MM.1S (cell line): Measurements from ENCODE around the gene TUBB6.

Experiments used
- DNase-seq: peaks from one replicate; pipeline ENCODE4 v3.0.0-alpha.2; 2015
- H2AFZ ChIP-seq: fragments of 300-600 bp; sonication (generic); 2 replicates; pipeline ENCODE4 v1.6.0; 2016; ENCODE audit warnings: antibody characterized with exemption, low read length
- H3F3A ChIP-seq: fragments of 300-600 bp; sonication (generic); 2 replicates; pipeline ENCODE4 v1.6.1; 2016; ENCODE audit warnings: mild to moderate bottlenecking, antibody characterized with exemption, low read length, moderate library complexity, mixed read lengths; ENCODE audit not compliant: insufficient read depth
- H3K27ac ChIP-seq: fragments of 300-600 bp; sonication (generic); 2 replicates; pipeline ENCODE4 v1.5.1; 2016; ENCODE audit warnings: mild to moderate bottlenecking, low read length
- H3K27me3 ChIP-seq: fragments of 300-600 bp; sonication (generic); replicated peaks from 2 replicates; pipeline ENCODE4 v1.6.0; 2016; ENCODE audit warnings: low read length; ENCODE audit not compliant: insufficient read depth
- H3K36me3 ChIP-seq: fragments of 300-600 bp; sonication (generic); replicated peaks from 2 replicates; pipeline ENCODE4 v1.6.1; 2016; ENCODE audit warnings: mild to moderate bottlenecking, low read length, mixed read lengths; ENCODE audit not compliant: insufficient read depth
- H3K4me1 ChIP-seq: fragments of 300-600 bp; sonication (generic); 2 replicates; pipeline ENCODE4 v1.6.1; 2016; ENCODE audit warnings: low read length, mixed read lengths
- H3K4me2 ChIP-seq: fragments of 300-600 bp; sonication (generic); 2 replicates; pipeline ENCODE4 v1.6.0; 2016; ENCODE audit warnings: low read depth, low read length
- H3K4me3 ChIP-seq: fragments of 300-600 bp; sonication (generic); 2 replicates; pipeline ENCODE4 v1.5.1; 2016; ENCODE audit warnings: low read length, mixed read lengths
- H3K79me2 ChIP-seq: fragments of 300-600 bp; sonication (generic); 2 replicates; pipeline ENCODE4 v1.6.1; 2016; ENCODE audit warnings: mixed run types, low read length, mixed read lengths
- H3K9ac ChIP-seq: fragments of 300-600 bp; sonication (generic); 2 replicates; pipeline ENCODE4 v1.6.1; 2016; ENCODE audit warnings: low read length, mixed read lengths
- H3K9me2 ChIP-seq: fragments of 300-600 bp; sonication (generic); replicated peaks from 2 replicates; pipeline ENCODE4 v1.6.1; 2016; ENCODE audit warnings: mild to moderate bottlenecking, low read length, mixed read lengths; ENCODE audit not compliant: insufficient read depth
- H3K9me3 ChIP-seq: fragments of 300-600 bp; sonication (generic); replicated peaks from 2 replicates; pipeline ENCODE4 v1.6.1; 2016; ENCODE audit warnings: mild to moderate bottlenecking, low read length, mixed read lengths; ENCODE audit not compliant: insufficient read depth
- H4K20me1 ChIP-seq: fragments of 300-600 bp; sonication (generic); 2 replicates; pipeline ENCODE4 v1.6.1; 2016; ENCODE audit warnings: mild to moderate bottlenecking, low read length, moderate library complexity, mixed read lengths; ENCODE audit not compliant: insufficient read depth
- EZH2 ChIP-seq: fragments of 300-600 bp; sonication (generic); optimal IDR thresholded peaks from 2 replicates; pipeline ENCODE3; 2017; ENCODE audit warnings: low read depth, mild to moderate bottlenecking, antibody characterized with exemption, low read length, mixed read lengths
- EZH2phosphoT487 ChIP-seq: fragments of 300-600 bp; sonication (generic); IDR thresholded peaks from 2 replicates; pipeline ENCODE4 v1.6.1; 2018; ENCODE audit warnings: antibody characterized with exemption, low read length
- TF ChIP-seq, protein P1 (sequence below): fragments of 300-600 bp; sonication (generic); IDR thresholded peaks from 2 replicates; pipeline ENCODE4 v1.5.1; 2016; ENCODE audit warnings: antibody characterized with exemption, low read length, mixed read lengths

TUBB6 gene

DNA sequence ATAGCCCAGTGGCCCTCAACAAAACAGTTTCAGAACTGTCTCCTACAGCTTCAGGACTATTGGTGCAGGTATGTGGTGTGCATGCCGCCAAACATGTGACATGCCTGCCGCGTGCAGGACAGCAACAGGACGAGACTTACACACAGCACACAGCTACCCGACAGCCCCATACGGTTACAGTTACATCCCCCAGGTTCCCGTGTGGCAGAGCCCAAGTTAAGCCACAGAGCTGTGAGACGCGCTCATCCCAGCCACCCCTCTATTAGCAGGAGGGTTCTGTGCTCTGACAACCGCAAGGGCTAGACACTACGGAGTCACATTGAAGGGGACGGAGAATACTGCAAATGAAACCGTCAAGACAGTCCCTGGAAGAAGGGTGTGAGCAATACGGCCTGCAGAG is 16.4 kb upstream of the TUBB6 start:
- TF ChIP-seq, protein P1, sequence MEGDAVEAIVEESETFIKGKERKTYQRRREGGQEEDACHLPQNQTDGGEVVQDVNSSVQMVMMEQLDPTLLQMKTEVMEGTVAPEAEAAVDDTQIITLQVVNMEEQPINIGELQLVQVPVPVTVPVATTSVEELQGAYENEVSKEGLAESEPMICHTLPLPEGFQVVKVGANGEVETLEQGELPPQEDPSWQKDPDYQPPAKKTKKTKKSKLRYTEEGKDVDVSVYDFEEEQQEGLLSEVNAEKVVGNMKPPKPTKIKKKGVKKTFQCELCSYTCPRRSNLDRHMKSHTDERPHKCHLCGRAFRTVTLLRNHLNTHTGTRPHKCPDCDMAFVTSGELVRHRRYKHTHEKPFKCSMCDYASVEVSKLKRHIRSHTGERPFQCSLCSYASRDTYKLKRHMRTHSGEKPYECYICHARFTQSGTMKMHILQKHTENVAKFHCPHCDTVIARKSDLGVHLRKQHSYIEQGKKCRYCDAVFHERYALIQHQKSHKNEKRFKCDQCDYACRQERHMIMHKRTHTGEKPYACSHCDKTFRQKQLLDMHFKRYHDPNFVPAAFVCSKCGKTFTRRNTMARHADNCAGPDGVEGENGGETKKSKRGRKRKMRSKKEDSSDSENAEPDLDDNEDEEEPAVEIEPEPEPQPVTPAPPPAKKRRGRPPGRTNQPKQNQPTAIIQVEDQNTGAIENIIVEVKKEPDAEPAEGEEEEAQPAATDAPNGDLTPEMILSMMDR: no peak
- Histone ChIP-seq H3K9ac (no peak overlapping the region), H3K9me2 (no peaks in the 10 kb centered on the region), H3F3A (no peaks in the 10 kb centered on the region), H3K4me1 (no peaks in the 10 kb centered on the region), H3K4me3 (no peak overlapping the region), H2AFZ (no peak overlapping the region), H3K27me3 (no peaks in the 10 kb centered on the region), H3K36me3 (no peaks in the 10 kb centered on the region), H3K4me2 (no peak overlapping the region), H3K27ac (no peak overlapping the region), H4K20me1 (no peaks in the 10 kb centered on the region), H3K79me2 (no peaks in the 10 kb centered on the region), H3K9me3 (no peaks in the 10 kb centered on the region)
- DNase-seq: no peak

DNA sequence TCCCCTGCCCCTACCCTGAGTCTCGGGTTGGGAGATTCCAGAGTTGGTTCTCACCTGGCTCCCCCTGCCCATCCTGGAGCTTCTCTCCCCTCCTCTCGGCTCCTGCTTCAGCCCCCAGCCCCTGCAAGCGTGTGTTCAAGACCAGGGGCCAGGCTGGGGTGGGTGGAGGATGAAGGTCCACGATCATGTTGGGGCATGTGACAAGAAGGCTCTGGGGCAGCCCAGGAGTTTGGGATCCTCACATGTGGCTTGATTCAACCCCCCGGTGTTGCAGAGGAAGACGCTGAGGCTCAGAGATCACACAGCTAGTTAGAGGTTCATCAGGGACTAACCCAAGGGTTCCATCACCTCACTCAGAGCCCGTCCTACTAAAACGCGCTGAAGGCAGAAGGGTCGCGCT is 14.2 kb upstream of the TUBB6 start:
- no peak for DNase-seq
- Histone ChIP-seq H3K27ac (no peak overlapping the region), H3K36me3 (no peaks in the 10 kb centered on the region), H3F3A (no peaks in the 10 kb centered on the region), H3K4me2 (no peak overlapping the region), H3K9me2 (no peaks in the 10 kb centered on the region), H3K9ac (no peak overlapping the region), H3K27me3 (no peaks in the 10 kb centered on the region), H2AFZ (no peak overlapping the region), H4K20me1 (no peaks in the 10 kb centered on the region), H3K4me3 (no peak overlapping the region), H3K79me2 (no peaks in the 10 kb centered on the region), H3K4me1 (no peaks in the 10 kb centered on the region), H3K9me3 (no peaks in the 10 kb centered on the region)
- TF ChIP-seq EZH2 (no peak), EZH2phosphoT487 (no peak)
- TF ChIP-seq, protein P1: no peak

DNA sequence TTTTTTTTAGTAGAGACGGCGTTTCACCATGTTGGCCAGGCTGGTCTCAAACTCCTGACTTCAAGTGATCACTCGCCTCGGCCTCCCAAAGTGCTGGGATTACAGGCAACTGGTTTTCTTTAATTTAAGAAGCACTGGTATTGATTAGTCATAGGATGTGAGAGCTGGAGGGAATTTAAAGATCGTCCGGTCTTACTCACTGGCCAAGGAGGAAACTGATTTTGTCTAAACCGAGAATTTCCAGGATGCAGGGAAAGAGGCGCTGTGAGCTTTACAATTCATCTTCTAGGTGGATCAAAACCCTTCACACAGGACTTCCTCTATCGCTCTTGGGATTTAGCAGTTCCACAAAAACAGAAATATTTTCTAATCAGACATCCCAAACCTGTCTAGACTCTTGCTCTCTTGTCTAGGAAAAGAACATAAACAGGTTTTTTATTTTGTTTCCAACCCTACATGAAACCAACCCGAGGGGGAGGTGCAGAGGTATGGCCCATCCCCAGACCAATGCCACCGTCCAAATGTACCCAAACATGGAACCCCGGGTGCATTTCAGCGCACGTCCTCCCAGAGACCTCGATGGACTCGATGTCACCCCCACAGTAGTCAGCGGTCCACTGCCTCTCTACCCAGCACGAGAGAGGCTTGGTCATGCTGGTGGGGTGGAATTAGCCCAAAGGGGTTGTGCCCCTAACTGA is 12.5 kb upstream of the TUBB6 start:
- no peak for DNase-seq
- H3K4me1 ChIP-seq: no peaks in the 10 kb centered on the region
- no peak overlapping the region for H3K4me3 ChIP-seq
- H3K27ac ChIP-seq: no peak overlapping the region
- H3F3A ChIP-seq: no peaks in the 10 kb centered on the region
- H3K4me2 ChIP-seq: no peak overlapping the region
- no peaks in the 10 kb centered on the region for H3K9me2 ChIP-seq
- H3K27me3 ChIP-seq: no peaks in the 10 kb centered on the region
- no peaks in the 10 kb centered on the region for H3K36me3 ChIP-seq
- H3K9ac ChIP-seq: no peak overlapping the region
- H3K79me2 ChIP-seq: no peaks in the 10 kb centered on the region
- H3K9me3 ChIP-seq: no peaks in the 10 kb centered on the region
- TF ChIP-seq, protein P1: no peak
- no peak for TF ChIP-seq EZH2
- no peak for TF ChIP-seq EZH2phosphoT487
- no peak overlapping the region for H2AFZ ChIP-seq
- no peaks in the 10 kb centered on the region for H4K20me1 ChIP-seq
